Peyer's patch (tissue), 4 donors: Measurements from ENCODE around the gene COL6A1.

Experiments used
- POLR2A ChIP-seq, 2 donors: fragments of 450-650 bp; IDR thresholded peaks; one replicate each; pipeline ENCODE4 v1.5.1; 2017; ENCODE audit warnings: antibody characterized with exemption in 2 of 2, mild to moderate bottlenecking in 2 of 2, moderate library complexity in 2 of 2
- TF ChIP-seq, protein P1 (sequence below), 6 experiments: fragments of 450-650 bp in 4 of 6; fragments of 200-600 bp in 2 of 6; sonication (generic) in 1 of 6; IDR thresholded peaks; one replicate each; pipeline ENCODE4 v1.5.1; 2017 to 2019; ENCODE audit warnings: antibody characterized with exemption in 6 of 6, mild to moderate bottlenecking in 3 of 6, moderate library complexity in 1 of 6

DNA sequence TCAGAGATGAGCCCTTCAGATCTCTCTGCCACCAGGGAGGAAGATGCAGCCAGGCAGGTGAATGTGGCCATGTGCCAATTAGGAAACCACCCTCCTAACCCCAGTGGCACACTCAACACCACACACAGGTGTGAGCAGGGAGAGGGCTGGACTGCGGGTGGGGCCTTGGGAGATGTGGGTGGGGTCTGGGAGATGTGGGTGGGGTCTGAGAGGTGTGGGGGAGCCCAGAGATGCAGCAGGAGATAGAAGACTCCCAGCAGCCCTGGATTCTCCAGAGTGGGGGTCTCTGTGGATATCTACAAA lies 43.2 kb upstream of the COL6A1 start:
- TF ChIP-seq, protein P1, sequence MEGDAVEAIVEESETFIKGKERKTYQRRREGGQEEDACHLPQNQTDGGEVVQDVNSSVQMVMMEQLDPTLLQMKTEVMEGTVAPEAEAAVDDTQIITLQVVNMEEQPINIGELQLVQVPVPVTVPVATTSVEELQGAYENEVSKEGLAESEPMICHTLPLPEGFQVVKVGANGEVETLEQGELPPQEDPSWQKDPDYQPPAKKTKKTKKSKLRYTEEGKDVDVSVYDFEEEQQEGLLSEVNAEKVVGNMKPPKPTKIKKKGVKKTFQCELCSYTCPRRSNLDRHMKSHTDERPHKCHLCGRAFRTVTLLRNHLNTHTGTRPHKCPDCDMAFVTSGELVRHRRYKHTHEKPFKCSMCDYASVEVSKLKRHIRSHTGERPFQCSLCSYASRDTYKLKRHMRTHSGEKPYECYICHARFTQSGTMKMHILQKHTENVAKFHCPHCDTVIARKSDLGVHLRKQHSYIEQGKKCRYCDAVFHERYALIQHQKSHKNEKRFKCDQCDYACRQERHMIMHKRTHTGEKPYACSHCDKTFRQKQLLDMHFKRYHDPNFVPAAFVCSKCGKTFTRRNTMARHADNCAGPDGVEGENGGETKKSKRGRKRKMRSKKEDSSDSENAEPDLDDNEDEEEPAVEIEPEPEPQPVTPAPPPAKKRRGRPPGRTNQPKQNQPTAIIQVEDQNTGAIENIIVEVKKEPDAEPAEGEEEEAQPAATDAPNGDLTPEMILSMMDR (IDR thresholded peaks at IDR 0.05) = no peak
- no peak for TF ChIP-seq POLR2A (IDR thresholded peaks at IDR 0.05)
